BLaER1 treated with 17β-estradiol and CSF1 and Interleukin-3, amounts not matched to agents 10 nM and 100 nM (cell line): ENCODE results near the gene DCAKD.

Experiments
- H3K27ac ChIP-seq, 11 experiments: shearing (Covaris generic); formaldehyde crosslinking; 2 replicates each; pipeline ENCODE4 v1.8.1; 2022
- H3K27me3 ChIP-seq, 11 experiments: shearing (Covaris generic); formaldehyde crosslinking; 2 replicates each; pipeline ENCODE4 v1.8.1; 2022
- H3K36me3 ChIP-seq, 11 experiments: shearing (Covaris generic); formaldehyde crosslinking; 2 replicates each; pipeline ENCODE4 v1.8.1; 2022
- H3K4me1 ChIP-seq, 10 experiments: shearing (Covaris generic); formaldehyde crosslinking; 2 replicates each; pipeline ENCODE4 v1.8.1; 2022
- H3K4me2 ChIP-seq, 11 experiments: shearing (Covaris generic); formaldehyde crosslinking; 2 replicates each; pipeline ENCODE4 v1.8.1; 2022
- H3K4me3 ChIP-seq, 10 experiments: shearing (Covaris generic); formaldehyde crosslinking; 2 replicates each; pipeline ENCODE4 v1.8.1; 2022
- H3K9ac ChIP-seq, 11 experiments: shearing (Covaris generic); formaldehyde crosslinking; 2 replicates each; pipeline ENCODE4 v1.8.1; 2022
- H3K9me3 ChIP-seq, 11 experiments: shearing (Covaris generic); formaldehyde crosslinking; replicated peaks in 1 of 11; 2 replicates each; pipeline ENCODE4 v1.8.1; 2022
- H4K20me1 ChIP-seq, 11 experiments: shearing (Covaris generic); formaldehyde crosslinking; 2 replicates each; pipeline ENCODE4 v1.8.1; 2022
- Cebpa-rat ChIP-seq, 11 experiments: shearing (Covaris generic); IDR thresholded peaks; 2 replicates each; pipeline ENCODE4 v1.8.1; 2022

The DCAKD gene

GRCh38 chr17:44983563-44983962 lies 67.9 kb downstream of the DCAKD start:
- Histone ChIP-seq H4K20me1 (no peaks in the 10 kb centered on the region; a peak in 1 of 22 replicates), H3K9ac (no peak overlapping the region), H3K9me3 (peaks cover 0 to 17% (median 0%) of the 10 kb centered on the region in 11 experiments; a peak in 11 of 22 replicates), H3K4me2 (no peak overlapping the region), H3K4me1 (peaks cover 0 to 16% (median 14%) of the 10 kb centered on the region in 10 experiments; a peak in 15 of 20 replicates), H3K36me3 (no peaks in the 10 kb centered on the region), H3K27ac (no peak overlapping the region), H3K4me3 (no peak overlapping the region), H3K27me3 (peaks cover 10 to 33% (median 23%) of the 10 kb centered on the region in 11 experiments; a peak in 19 of 22 replicates)
- TF ChIP-seq Cebpa-rat (IDR thresholded peaks at IDR 0.05) = no peak

DNA sequence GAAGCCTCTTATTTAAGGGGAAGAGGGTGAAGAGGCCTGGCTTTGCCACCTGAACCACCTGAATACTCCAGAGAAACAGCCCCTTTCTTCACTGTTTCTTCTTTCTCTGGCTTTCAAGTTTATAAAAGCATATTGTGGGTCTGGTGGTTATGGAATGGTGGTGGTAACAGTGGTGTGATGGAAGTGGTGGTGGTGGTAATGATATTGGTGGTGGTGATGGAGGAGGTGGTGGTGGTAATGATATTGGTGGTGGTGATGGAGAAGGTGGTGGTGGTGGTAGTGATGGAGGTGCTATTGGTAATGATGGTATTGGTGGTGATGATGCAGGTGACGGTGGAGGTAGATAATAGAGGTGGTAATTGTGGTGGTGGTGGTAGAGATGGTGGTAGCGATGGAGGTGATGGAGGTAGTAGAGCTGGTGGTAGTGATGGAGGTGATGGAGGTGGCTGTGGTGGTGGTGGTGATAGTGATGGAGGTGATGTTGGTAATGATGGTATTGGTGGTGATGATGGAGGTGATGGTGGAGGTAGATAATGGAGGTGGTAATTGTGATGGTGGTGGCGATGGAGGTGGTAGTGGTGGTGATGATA lies 69.2 kb downstream of the DCAKD start:
- H3K27me3 ChIP-seq = peaks cover under 1 to 20% (median 12%) of the 10 kb centered on the region in 11 experiments; a peak in 19 of 22 replicates
- H3K9me3 ChIP-seq = peaks cover 0 to 17% (median 0%) of the 10 kb centered on the region in 11 experiments; a peak in 11 of 22 replicates
- H3K4me1 ChIP-seq = peaks cover 0 to 12% (median 5%) of the 10 kb centered on the region in 10 experiments; a peak in 12 of 20 replicates
- no peaks in the 10 kb centered on the region for H3K36me3 ChIP-seq
- H3K4me3 ChIP-seq = no peak overlapping the region
- H3K27ac ChIP-seq = no peak overlapping the region
- TF ChIP-seq Cebpa-rat (IDR thresholded peaks at IDR 0.05) = no peak
- H4K20me1 ChIP-seq = peaks cover 0 to 7% (median 0%) of the 10 kb centered on the region in 11 experiments; a peak in 1 of 22 replicates
- no peak overlapping the region for H3K4me2 ChIP-seq
- H3K9ac ChIP-seq = no peak overlapping the region

GRCh38 chr17:44981221-44981968 lies 70.0 kb downstream of the DCAKD start:
- Histone ChIP-seq H3K9ac (no peak overlapping the region), H3K36me3 (no peaks in the 10 kb centered on the region), H3K27ac (no peak overlapping the region), H3K4me3 (no peak overlapping the region), H3K9me3 (peaks cover 0 to 17% (median 0%) of the 10 kb centered on the region in 11 experiments; a peak in 11 of 22 replicates), H3K4me2 (no peak overlapping the region), H4K20me1 (0 out of 22 replicates have a peak, but pooled peaks cover 0 to 7% (median 0%) of the 10 kb centered on the region in 11 experiments), H3K27me3 (peaks cover 0 to 11% (median 4%) of the 10 kb centered on the region in 11 experiments; a peak in 7 of 22 replicates), H3K4me1 (peaks cover 0 to 11% (median 5%) of the 10 kb centered on the region in 10 experiments; a peak in 8 of 20 replicates)
- no peak for TF ChIP-seq Cebpa-rat (IDR thresholded peaks at IDR 0.05)

GRCh38 chr17:44979426-44979995 lies 71.9 kb downstream of the DCAKD start:
- no peak for TF ChIP-seq Cebpa-rat (IDR thresholded peaks at IDR 0.05)

GRCh38 chr17:44978807-44979206 lies 72.6 kb downstream of the DCAKD start:
- Histone ChIP-seq H3K27me3 (no peaks in the 10 kb centered on the region), H3K36me3 (no peaks in the 10 kb centered on the region), H3K9me3 (peaks cover 0 to 5% (median 0%) of the 10 kb centered on the region in 11 experiments; a peak in 5 of 22 replicates), H3K4me2 (no peak overlapping the region), H3K4me3 (no peak overlapping the region), H3K4me1 (peaks cover 0 to 11% (median 5%) of the 10 kb centered on the region in 10 experiments; a peak in 8 of 20 replicates), H4K20me1 (0 out of 22 replicates have a peak, but pooled peaks cover 0 to 7% (median 0%) of the 10 kb centered on the region in 11 experiments), H3K27ac (no peak overlapping the region), H3K9ac (no peak overlapping the region)
- no peak for TF ChIP-seq Cebpa-rat (IDR thresholded peaks at IDR 0.05)

More at GRCh38 chr17:44979426-44979995, 71.9 kb downstream of the DCAKD start:
- no peak overlapping the region for H3K9ac ChIP-seq
- H3K4me1 ChIP-seq = peaks cover 0 to 11% (median 5%) of the 10 kb centered on the region in 10 experiments; a peak in 8 of 20 replicates
- H3K9me3 ChIP-seq = peaks cover 0 to 8% (median 0%) of the 10 kb centered on the region in 11 experiments; a peak in 6 of 22 replicates
- H3K27me3 ChIP-seq = no peaks in the 10 kb centered on the region
- H3K27ac ChIP-seq = no peak overlapping the region
- no peak overlapping the region for H3K4me3 ChIP-seq
- H3K36me3 ChIP-seq = no peaks in the 10 kb centered on the region
- H4K20me1 ChIP-seq = 0 out of 22 replicates have a peak, but pooled peaks cover 0 to 7% (median 0%) of the 10 kb centered on the region in 11 experiments
- no peak overlapping the region for H3K4me2 ChIP-seq

DNA sequence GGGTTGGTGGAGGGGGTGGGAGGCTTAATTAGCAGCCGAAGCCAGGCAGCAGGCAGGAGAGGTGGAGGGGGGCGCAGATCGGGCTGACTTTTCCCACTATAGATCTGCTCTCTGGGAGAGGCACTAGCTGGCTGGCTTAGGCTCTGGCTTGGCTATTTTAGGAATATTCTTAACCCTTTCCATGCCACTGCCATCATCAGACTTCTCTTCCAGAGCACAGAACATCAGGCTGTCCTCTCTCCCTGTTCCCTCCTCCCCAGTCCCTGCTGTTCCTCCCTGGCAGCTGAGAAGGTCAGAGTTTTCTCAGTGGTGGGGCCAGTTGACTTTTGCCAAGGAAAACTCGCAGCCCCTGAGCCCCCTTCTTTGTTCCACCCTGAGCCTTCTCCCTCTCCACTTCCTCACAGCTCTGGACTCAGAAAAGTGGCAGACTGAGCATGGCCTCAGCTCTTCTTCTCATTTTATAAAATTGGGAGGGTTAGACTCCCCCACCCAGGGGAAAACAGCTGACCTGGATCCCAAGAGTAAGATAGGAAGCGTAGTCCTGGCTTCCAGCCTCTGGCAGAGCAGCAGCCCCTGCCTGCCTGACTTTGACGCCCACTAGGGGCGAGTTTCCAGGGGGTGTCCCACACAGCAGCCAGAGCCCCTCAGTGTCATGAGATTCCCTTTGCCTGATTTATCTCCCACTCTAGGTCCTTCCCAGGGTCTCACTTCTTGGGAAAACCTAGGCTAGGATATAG lies 73.5 kb downstream of the DCAKD start:
- Histone ChIP-seq H3K4me1 (peaks cover 0 to 11% (median 5%) of the 10 kb centered on the region in 10 experiments; a peak in 8 of 20 replicates), H4K20me1 (0 out of 22 replicates have a peak, but pooled peaks cover 0 to 7% (median 0%) of the 10 kb centered on the region in 11 experiments), H3K4me2 (peak overlapping the region in 5 of 11 experiments; percentile 4 to 12 (median 5); a peak in 2 of 22 replicates), H3K36me3 (no peaks in the 10 kb centered on the region), H3K27me3 (no peaks in the 10 kb centered on the region), H3K9ac (0 out of 22 replicates have a peak overlapping the region, but pooled peaks of 1 of the 11 experiments have one; percentile 2), H3K27ac (no peak overlapping the region), H3K4me3 (no peak overlapping the region), H3K9me3 (no peaks in the 10 kb centered on the region)
- TF ChIP-seq Cebpa-rat (IDR thresholded peaks at IDR 0.05) = no peak

DNA sequence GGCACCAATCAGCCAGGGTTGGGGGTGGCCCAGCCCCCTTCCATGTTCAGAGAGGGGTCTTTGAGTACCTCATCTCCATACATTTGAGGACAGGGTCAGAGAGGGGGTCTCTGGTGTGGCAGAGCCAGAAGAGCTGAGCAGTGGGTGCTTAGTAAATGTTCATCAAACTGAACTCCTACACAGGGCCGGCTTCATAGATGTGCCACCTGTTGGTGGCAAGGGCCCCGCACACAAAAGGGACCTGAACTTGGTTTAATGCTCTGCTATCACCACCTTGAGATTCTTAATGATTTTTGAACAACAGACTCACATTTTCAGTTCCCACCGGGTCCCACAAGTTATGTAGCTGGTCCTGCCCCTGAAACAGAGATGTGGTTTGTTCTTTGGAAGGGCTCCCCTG lies 74.4 kb downstream of the DCAKD start:
- Histone ChIP-seq H3K27ac (no peak overlapping the region), H3K4me3 (no peak overlapping the region), H3K9me3 (no peaks in the 10 kb centered on the region), H3K36me3 (no peaks in the 10 kb centered on the region), H4K20me1 (0 out of 22 replicates have a peak, but pooled peaks cover 0 to 7% (median 0%) of the 10 kb centered on the region in 11 experiments), H3K4me2 (0 out of 22 replicates have a peak overlapping the region, but pooled peaks of 1 of the 11 experiments have one; percentile 5), H3K9ac (no peak overlapping the region), H3K4me1 (peaks cover 0 to 15% (median 9%) of the 10 kb centered on the region in 10 experiments; a peak in 12 of 20 replicates), H3K27me3 (no peaks in the 10 kb centered on the region)
- TF ChIP-seq Cebpa-rat (IDR thresholded peaks at IDR 0.05) = no peak

DNA sequence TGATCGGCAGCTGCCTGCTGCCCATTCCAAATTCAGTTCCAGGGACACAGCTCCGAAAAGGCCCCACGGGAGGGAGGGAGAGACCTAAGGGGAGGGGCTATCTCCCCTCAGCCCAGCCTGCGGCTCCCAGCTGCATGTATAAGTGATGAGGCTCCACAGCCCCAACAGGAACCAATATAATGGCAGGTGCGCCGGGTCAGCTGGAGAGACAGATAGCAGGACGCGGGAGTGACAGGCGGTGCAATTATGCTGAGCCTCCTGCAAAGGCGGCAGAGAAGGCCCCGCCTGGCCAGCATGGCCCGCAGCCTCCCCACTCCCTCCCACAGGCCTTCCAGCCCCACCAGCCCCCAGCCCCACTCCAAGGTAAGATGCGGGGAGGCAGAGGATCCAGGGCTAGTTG lies 75.2 kb downstream of the DCAKD start:
- peaks cover 0 to 7% (median 0%) of the 10 kb centered on the region in 11 experiments; a peak in 6 of 22 replicates for H3K27me3 ChIP-seq
- peaks cover 0 to 24% (median 14%) of the 10 kb centered on the region in 10 experiments; a peak in 12 of 20 replicates for H3K4me1 ChIP-seq
- H3K9ac ChIP-seq = no peak overlapping the region
- H3K36me3 ChIP-seq = no peaks in the 10 kb centered on the region
- no peak for TF ChIP-seq Cebpa-rat (IDR thresholded peaks at IDR 0.05)
- H3K9me3 ChIP-seq = no peaks in the 10 kb centered on the region
- H3K27ac ChIP-seq = no peak overlapping the region
- no peak overlapping the region for H3K4me3 ChIP-seq
- H4K20me1 ChIP-seq = 0 out of 22 replicates have a peak, but pooled peaks cover 0 to 7% (median 0%) of the 10 kb centered on the region in 11 experiments
- H3K4me2 ChIP-seq = no peak overlapping the region
